DMS153 treated with DMSO at 0.1 percent for 48 hours (cell line): Measurements from ENCODE around the gene CLCN4.

Experiments
- DNase-seq: peaks from one replicate; lab custom pipeline; 2025; ENCODE audit not compliant: unreplicated experiment; lab: John Stamatoyannopoulos, UW

Gene CLCN4

DNA sequence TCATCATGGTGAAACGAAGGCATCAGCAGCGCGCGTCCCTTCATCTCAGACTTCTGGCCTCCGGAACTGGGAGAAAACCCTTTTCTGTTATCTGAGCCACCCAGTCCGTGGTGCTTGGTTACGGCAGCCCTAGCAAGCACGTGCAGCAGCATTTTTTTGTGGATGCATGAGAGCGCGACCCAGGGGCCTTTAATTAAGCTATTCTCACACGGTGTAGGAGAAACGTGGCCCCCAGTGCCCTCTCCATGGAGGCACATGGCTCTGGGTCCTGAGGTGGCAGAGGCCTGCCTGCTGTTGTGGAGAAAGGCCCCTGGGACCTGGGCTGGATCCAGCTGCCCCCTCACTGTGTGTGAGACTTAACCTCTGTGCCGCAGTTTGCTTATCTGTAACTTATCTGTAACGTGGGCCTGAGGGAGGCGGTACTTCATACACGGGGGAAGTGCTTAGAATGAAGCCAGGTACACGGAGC, 9.5 kb downstream of the CLCN4 start:
- no peak for DNase-seq

DNA sequence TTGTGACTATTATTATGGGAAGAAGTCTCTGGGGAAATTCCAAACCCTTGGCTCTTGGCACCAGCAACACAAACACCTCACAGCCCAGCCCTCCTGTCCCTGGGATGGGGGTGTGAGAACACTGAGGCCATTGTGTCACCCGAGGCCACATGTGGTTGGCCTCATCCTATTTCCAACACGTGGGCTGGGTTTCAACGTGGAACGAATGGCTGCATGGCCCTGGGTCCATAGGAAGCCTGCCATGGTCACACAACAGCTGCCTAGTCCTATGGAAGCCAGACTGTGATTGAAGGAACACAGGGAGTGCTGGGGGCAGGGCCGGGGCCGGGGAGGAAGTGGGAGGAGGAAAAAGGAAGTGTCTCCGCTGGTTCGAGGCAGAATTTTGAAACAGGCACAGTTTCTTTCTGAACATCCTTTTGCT, 10.0 kb downstream of the CLCN4 start:
- no peak for DNase-seq

DNA sequence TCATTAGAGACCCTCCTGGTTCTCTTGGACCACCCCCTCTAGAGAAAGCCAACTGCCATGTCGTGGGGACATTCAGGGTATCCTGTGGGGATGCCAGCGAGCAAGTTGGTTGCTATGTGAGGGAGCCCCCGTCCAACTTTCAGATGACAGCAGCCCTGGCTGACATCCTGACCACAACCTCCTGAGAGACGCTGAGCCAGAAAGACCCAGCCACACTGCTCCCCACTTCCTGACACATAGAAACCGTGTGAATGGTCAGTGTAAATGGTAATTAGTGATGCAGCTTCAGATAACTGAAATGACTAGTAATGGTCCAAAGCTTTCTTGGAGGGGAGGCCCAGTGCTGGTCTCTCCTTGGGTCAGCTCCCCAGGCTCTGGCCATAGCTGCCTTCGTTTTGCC, 10.8 kb downstream of the CLCN4 start:
- DNase-seq, result no peak

DNA sequence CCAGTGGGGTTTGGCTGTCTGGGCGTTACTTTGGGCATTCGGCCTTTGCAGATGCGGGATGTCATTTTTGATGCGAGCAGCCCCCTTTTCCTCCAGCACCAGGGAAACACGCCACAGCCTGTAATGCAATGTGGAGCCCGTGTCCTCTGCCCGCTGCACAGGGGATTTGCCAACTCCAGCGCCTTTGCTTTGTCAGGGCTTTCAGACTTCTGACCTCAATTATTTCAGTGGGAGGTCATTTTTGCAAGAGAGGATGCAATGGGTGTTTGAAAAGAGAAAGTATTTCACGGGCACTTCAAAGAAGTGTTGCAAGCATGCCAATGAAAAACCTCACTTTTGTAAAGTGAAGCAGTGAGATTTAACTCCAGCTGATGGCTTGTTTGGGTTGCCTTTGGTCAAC, 11.5 kb downstream of the CLCN4 start:
- no peak for DNase-seq

DNA sequence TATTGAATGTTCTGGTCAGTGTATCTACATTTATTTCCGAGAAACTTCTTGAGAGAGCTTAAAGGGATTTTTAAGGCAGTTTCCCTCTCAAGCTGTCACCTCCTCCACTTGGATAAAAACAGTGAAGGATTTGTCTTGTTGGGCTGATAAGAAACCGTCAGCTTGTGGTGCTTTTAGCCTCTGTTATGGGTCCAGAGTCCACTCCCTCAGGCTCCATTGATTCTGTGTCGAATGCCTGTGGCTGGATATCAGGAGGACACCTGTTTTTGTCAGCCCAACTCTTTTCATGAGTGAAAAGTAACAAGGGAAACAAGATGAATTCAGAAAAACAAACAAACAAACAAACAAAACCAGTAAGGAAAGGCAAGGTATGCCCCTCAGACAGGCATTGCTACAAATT, 12.4 kb downstream of the CLCN4 start:
- no peak for DNase-seq

DNA sequence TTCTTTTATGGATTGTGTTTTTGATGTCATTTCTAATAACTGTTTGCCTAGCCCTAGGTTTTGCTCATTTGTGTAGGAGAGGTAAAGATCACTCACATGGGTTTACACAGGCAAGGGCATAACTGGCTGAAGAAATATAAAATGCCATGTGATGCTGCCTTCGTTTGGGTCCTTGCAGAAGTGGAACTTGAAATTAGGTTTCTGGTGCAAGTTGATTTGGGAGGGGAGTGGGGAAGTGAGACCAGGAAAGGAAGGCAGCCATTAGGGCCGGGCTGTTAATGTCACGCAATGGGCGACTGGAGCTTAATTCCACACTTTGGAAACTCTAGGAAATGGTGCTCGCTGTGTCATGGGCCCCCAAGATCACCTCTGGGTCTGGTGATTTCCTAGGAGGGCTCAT, 14.5 kb downstream of the CLCN4 start:
- DNase-seq, result no peak

DNA sequence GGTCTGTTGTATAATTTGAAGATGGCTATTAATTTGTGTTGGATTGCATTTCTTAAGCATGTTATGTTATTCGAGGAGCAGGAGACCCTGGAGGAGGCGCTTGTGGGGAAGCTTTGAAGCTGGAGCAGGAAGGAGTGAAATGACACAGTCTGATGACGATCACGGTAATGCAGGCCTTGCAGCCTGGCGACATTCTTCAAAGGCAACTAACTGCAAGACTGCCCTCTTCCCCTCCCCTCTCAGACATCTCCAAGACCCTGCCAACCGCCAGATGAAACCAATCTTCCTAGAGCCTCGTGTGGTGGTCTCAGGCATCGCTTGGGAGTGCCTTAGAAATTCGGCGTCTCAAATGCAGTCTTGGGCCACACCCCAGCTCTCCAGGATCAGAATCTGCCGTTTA, 16.1 kb downstream of the CLCN4 start:
- no peak for DNase-seq

DNA sequence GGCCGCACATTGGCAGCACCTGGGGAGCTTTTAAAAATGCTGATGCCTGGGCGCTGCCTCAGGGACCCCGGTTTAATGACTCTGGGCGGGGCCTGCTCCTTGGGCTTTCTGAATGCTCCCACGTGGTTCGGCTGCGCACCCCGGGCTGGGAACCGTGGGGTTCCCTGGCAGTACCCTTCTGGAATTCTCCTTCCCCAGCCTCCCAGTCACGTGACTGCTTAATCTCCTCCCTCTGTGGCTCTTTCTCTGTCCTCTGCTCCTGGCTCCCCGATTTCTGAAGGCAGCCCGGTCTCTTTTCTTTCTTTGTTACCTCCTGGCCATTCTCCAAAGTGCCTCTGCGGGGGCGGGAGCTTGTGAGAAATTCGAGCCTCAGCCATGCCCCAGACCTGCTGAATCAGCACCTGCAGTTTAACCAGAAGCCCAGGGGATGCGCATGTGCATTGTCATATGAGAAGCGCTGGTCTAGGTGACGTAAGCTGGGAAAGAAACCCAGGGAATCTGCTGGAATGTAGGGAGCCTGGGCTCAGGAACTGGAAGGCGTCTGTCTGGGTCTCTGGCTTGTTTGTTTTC, 16.6 kb downstream of the CLCN4 start:
- no peak for DNase-seq

DNA sequence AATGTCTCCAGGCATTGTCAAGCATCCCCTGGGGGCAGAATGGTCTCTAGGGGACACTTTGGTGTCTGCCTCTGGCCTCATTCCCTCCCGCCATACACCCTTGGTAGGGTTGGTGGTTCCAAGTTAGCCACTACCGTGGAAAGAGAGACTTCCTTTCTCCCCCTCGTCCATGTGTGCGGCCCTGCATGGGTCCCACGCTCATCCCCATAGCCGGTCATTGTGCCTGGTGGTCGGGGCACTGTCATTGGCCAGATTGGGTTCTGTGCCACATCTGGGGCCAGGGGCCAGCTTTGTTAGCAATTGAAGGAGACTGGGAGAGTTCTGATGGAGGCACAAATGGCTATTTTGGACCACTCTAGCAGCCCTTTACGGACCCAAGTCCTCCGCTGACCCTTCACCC, 17.3 kb downstream of the CLCN4 start:
- no peak for DNase-seq

DNA sequence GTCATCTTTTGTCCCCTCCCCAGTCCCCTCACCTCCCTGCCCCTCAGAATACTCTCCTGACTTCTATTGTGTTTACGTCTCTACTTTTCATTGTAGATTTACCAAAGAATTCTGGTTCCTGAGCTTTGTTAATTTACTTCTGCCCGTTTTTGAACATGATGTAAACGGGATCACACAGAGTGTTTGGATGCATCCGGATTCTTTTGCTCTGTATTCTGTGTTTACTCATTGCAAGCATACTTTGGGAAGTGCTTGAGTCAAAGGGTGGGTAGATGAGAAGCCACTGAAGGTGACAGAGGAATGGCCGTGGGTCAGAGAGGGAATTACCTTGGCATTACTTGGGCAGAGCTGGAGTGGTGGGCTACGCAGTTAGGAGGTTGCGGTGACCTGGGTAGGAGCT, 18.0 kb downstream of the CLCN4 start:
- DNase-seq, result no peak

DNA sequence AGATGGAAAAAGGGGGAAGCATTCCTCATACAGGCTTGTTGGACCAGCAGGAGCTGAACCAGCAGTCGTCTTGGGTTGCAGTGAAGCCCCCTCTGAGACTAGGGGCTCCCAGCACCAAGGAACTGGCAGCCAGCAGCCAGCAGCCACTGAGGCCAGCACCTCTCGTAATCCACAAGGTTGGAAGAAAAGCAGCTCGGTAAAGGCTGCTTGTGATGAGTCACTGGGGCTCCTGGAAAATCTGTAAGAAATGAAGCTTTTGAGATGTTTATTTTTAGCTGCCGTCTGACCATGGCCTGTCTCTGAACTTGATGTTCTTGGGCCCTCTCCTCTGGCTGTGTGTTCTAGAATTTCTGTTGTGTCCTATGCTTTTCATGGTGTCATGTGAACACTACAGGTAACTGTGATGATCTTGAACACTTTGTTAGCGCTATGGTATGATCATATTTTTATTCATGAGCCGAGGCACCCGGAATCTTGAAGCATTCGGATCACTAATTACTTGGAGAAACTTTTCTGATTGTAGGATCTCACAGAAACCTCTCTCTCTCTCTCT, 18.6 kb downstream of the CLCN4 start:
- DNase-seq, result no peak

DNA sequence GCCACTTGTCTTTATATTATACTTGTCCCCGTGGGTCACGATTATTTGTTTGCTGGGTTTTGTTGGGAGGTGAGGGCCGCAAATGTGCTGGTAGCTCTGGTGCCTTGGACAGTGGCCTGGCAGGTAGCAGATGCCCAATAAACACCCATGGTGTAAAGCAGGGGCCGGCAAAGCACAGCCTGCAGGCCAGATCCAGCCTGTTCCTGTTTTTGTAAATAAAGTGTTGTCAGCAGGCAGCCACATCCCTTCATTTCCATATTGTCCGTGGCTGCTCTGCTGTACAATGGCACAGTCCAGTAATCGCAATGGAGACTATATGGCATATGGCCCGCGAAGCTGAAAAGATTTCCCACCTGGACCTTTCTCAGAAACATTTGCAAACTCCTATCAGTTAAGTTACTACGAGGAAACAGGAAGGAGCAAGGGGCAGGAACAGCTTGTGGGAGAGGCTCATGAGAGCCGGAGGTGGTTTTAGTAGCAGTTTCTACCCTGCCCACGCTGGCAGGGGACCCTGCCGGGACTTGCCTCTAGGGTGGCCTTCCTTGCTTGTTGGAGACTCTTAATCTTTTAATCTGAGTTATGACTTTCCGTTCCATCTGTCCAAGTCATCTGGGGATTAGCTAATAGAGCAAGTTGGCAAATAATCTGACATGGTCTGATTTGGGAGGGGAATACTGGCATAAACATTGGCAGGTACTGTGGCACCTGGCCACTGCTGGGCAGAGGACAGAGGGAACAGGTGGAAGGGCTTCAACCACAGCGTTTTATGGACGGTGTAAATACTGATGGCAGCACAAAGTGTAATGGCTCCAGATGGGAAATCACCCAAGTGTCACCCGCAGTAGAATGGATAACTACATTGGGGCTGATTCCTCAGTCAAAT, 19.6 kb downstream of the CLCN4 start:
- DNase-seq, result no peak

DNA sequence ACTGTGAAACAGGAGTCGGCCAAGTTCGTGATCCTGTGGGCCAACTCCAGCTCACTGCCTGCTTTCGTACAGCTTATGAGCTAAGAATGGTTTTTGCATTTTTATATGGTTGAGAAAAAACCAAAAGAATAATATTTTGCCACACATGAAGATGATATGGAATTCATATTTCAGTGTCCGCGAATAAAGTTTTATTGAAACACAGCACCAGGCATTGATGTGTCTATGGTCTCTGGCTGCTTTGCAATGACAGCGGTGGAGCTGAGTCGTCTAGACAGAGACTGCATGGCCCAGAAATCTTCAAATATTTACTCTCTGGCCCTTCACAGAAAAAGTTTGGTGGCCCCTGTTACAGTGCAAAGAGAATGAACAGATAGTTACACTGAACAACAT, 20.2 kb downstream of the CLCN4 start:
- DNase-seq, result no peak

DNA sequence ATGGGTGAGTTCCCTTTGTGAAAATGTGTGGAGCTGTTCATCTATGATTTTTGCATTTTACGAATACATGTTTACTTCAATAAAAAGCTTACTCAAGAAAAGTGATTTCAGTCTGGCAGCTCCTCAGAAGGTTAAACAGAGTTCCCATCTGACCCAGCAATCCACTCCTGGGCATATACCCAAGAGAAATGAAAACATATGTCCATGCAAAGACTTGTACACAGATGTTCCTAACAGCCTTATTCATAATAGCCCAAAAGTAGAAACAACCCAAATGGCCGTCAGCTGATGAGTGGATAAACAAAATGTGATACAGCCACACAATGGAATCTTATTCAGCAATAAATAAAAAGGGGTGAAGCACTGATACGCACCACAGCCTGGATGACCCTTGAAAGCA, 20.8 kb downstream of the CLCN4 start:
- DNase-seq, result no peak

DNA sequence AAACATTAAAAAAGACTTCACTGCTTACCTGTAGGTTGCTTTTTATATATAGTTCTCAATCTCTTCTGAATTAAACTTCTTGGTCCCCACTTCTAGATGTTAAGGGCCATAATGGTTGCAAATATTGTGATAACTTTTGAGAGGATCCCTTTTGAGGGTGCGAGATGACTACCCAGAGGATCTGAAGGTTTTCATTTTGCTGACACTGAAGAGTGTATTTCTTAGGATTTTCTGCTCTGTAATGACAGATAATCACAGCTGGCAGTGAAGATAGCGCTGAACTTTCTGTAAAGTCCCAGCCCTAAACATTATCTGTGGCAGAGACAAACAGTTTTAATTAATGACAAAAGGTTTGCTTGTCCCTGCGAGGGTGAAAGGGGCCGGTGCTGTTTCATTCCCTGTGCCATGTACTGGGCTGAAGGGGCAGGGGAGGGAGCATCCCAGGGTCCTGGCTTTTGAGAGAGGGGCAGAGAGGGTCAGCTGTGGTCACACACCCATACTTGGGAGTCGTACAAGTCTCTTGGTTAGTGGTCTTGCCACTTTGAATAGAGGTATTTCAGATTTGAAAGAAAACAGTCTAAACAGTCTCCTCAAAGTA, 22.2 kb downstream of the CLCN4 start:
- no peak for DNase-seq

DNA sequence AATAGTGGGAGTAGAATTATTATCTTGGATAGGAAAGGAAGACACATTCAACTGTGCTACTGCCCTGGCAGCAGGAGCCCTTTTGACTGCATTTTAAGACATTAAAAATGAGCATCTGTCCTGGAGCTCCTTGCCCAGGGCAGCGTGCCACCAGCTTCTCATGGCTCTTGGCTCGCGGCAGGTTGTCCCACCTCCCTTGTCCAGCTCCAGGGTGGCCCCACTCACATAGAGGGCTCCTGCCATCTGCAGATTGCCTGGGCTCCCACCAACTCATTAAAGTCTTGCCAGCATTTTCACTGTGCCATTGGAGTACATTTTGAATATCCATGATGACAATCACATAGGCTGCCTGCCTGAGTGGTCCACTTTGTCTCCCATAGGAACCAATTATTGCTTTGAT, 27.0 kb downstream of the CLCN4 start:
- DNase-seq, result no peak

DNA sequence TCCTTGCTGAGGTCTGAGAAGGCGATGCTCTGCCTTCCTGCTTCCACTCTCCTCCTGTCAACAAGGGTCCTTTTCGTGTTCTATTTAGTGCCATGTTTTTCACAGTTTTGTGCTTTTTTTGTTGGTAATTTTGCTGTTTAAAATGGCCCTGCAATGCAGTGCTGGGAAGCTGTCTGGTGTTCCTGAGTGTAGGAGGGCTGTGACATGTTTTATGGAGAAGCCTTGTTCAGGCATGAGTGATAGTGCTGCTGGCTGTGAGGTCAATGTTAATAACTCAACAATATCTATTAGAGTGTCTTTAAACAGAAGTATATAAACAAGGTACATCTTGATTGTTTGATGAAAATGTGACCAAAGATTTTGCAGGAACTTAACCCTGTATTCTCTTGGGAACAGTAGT, 27.6 kb downstream of the CLCN4 start:
- no peak for DNase-seq

DNA sequence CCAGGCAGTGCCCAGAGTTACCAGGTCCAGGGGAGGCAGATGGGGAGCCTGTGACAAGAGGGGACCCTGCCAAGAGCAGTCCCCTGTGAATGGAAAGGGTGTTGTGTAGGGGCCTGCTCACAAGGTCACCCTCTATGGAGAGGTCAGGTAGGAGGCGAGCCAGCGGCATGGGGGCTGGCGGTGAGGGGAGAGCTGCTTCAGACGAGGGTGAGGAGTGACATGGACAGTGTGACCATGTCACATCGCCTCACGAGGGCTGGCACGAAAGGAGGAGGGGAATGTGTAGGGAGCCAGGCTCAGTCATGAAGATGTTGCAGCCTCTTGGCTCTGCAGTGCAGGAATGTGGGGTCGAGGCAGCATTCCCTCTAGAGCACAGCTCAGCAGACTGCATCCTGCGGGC, 29.6 kb downstream of the CLCN4 start:
- no peak for DNase-seq

DNA sequence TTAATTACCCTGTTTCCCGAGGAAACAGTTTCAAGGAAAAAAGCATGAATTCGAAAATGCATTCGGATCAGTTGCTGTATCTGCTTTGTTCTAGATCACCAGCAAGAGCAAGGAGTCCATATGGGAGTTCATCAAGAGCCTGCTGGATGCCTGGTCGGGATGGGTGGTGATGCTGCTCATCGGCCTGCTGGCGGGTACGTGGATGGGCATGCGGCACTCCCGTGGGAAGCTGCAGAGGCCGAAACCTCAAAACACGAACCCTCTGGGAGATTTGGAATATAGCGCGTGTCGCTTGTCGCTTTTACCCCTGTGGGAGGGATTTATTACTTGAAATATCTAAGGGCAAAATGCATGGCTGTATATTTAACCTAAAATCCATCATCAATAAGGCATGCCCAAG, 30.6 kb downstream of the CLCN4 start:
- DNase-seq, result no peak

DNA sequence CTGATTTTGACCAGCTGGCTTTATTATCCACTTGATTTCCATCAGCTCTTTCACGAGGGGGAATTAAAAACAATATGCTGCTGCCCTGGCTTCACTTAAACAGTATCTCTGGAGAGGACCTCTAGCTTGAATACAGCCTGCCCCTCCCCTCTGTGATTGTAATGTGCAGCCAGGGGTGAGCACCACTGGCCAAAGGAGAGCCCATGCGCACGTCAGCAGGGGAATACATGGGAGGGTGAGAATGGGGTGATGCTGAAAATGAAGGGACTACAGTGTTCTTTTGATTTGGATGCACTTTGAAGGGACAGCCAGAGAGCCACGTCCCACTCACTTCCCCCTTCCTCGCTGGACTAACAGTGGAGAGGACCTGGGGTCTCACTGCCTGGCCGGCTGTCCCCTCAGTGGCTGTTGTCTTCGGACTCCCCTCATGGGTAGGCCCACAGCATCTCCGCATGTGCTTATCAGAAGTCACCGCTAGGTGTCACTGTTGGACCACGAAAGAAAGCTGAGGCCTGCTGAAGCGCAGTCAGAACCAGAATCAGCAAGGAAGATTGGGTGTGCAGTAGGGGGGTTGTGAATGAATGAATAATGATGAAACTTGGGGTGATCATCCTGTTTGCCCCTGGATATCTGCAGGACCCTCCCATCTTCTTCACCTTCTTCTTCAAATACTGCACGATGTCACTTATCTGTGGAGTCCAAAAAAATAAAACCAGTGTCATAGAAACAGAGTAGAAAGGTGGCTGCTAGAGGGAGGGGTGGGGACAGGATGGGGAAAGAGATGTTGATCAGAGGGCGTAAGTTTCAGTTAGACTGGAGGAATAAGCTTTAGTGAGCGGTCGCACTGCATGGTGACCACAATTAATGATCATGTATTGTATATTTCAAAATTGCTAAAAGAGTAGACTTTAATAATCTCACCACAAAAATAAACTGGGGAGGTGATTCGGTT, 32.8 kb downstream of the CLCN4 start:
- DNase-seq, result peak; percentile 33

DNA sequence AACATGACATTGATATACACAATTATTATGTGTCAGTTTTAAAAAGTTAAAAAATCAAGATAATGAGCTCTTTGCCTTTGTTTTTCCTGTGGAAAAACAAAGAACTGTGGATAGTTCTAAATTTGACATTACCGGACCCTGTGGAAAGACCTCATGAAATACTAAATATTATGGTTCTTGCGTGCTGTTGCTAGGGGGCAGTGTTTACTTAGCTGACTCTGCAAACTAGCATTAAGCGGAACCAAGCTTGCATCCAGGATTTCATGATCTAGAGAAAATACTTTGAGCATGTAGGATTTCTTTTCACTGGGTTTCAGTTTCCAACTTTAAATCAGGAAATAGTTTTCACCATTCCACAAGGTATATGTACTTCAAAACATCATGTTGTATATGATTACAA, 33.6 kb downstream of the CLCN4 start:
- peak; percentile 32 for DNase-seq
